Measurements from ENCODE around the gene PITHD1.
A peak's percentile ranks its signal among the peaks of the same experiment; 100 is the strongest.

Gene PITHD1

DNA sequence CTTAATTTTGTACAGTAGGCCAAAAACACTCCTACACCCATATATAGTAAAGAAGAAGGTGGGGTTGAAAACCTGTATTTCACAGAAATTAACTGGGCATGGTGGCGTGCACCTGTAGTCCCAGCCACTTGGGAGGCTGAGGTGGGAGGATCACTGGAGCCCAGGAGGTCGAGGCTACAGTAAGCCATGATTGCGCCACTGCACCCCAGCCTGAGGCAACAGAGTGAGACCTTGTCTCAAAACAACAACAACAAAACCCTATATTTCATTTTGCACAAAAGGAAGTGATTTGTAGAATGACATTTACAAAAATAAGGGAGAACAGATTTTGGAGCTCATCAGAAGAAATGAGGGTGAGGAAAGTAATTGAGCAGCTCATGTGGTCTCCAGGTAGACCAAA, 10.5 kb downstream of the PITHD1 start:
- H3K27ac ChIP-seq (ENCODE audit: low read depth, low read length), result no peak overlapping the region

DNA sequence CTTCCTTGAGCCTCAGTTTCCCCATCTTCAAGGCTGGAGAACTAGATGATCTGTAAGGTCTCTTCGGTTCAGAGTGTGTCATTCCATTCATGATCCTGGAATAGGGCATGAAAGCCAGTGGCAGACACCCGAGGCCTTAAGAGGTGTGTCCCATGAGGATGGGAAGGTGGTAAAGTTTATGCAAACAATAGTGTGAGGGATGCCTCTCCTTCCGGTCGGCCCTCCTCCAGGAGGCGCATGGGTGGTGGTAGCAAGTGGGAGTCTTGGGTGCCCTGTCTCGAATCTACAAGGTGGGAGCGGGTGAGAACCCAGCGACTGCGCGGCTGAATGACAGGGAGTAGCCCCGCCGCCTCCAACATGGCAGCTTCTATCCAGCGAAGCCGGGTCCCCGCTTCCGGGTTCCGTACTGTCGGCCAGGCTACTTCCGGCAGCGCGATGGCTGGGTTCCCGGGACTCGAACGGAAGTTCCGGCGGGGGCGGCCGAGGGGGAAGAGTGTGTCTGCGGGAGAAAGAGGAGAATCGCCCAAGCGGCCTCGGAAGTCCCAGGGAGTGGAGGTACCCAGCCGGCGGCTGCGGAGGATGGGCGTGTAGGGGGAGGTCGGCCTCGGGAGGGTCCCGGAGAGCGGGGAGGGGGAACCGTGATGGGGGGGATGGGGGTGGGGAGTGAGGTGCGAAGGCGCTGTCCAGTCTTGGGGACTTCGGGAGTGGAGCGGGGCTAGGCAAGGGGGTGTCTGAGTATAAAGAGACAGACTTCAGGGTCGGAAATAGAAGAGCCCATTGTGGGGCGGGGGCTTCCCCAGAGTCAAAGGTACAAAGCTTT, 12.7 kb downstream of the PITHD1 start, which contains the start of gene LYPLA2:
Gene LYPLA2, plus strand, starts transcription at position 450 of the 820 bp plus-strand sequence. CDS start 1,538 bp downstream, outside the sequence.
- peaks cover 35% of the 10 kb centered on the region for H3K36me3 ChIP-seq (ENCODE audit: control insufficient read depth, low read length)
- H3K4me3 ChIP-seq (ENCODE audit: low read length), result peak within 1 kb of the TSS; percentile 78
- H3F3A ChIP-seq (ENCODE audit: control insufficient read depth, insufficient read depth), result peaks cover 13% of the 10 kb centered on the region
- peak within 1 kb of the TSS; percentile 4 for H3K27ac ChIP-seq (ENCODE audit: low read depth, low read length)
- peaks cover 28% of the 10 kb centered on the region for H3K79me2 ChIP-seq (ENCODE audit: control insufficient read depth, low read length)
- H3K4me2 ChIP-seq (ENCODE audit: low read length), result peak within 1 kb of the TSS; percentile 82
- no peaks in the 10 kb centered on the region for H3K9me3 ChIP-seq (ENCODE audit: control insufficient read depth, insufficient read depth, low read length)
- peaks cover 18% of the 10 kb centered on the region for H3K4me1 ChIP-seq (ENCODE audit: control insufficient read depth, low read length)
- H3K27me3 ChIP-seq (ENCODE audit: control insufficient read depth, low read length), result no peaks in the 10 kb centered on the region
- no peaks in the 10 kb centered on the region for H3K9me2 ChIP-seq (replicated peaks; ENCODE audit: control insufficient read depth, low read length)
- H4K20me1 ChIP-seq (ENCODE audit: control insufficient read depth, insufficient read depth, low read depth, low read length), result no peaks in the 10 kb centered on the region
- TF ChIP-seq, protein P1, sequence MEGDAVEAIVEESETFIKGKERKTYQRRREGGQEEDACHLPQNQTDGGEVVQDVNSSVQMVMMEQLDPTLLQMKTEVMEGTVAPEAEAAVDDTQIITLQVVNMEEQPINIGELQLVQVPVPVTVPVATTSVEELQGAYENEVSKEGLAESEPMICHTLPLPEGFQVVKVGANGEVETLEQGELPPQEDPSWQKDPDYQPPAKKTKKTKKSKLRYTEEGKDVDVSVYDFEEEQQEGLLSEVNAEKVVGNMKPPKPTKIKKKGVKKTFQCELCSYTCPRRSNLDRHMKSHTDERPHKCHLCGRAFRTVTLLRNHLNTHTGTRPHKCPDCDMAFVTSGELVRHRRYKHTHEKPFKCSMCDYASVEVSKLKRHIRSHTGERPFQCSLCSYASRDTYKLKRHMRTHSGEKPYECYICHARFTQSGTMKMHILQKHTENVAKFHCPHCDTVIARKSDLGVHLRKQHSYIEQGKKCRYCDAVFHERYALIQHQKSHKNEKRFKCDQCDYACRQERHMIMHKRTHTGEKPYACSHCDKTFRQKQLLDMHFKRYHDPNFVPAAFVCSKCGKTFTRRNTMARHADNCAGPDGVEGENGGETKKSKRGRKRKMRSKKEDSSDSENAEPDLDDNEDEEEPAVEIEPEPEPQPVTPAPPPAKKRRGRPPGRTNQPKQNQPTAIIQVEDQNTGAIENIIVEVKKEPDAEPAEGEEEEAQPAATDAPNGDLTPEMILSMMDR (IDR thresholded peaks at IDR 0.05; ENCODE audit: low read depth, low read length, poor library complexity, severe bottlenecking), result no peak
- no peak for TF ChIP-seq EZH2phosphoT487 (IDR thresholded peaks at IDR 0.05; ENCODE audit: borderline replicate concordance, low read length)

More for the DNA sequence above, 10.5 kb downstream of the PITHD1 start:
- Histone ChIP-seq H3K27me3 (ENCODE audit: control insufficient read depth, low read length) (no peaks in the 10 kb centered on the region), H3K4me3 (ENCODE audit: low read length) (no peak overlapping the region), H3K4me1 (ENCODE audit: control insufficient read depth, low read length) (peaks cover 18% of the 10 kb centered on the region), H3K36me3 (ENCODE audit: control insufficient read depth, low read length) (peaks cover 48% of the 10 kb centered on the region), H3K4me2 (ENCODE audit: low read length) (no peak overlapping the region), H3K9me2 (replicated peaks; ENCODE audit: control insufficient read depth, low read length) (no peaks in the 10 kb centered on the region), H4K20me1 (ENCODE audit: control insufficient read depth, insufficient read depth, low read depth, low read length) (no peaks in the 10 kb centered on the region), H3K79me2 (ENCODE audit: control insufficient read depth, low read length) (peaks cover 36% of the 10 kb centered on the region), H3K9me3 (ENCODE audit: control insufficient read depth, insufficient read depth, low read length) (no peaks in the 10 kb centered on the region), H3F3A (ENCODE audit: control insufficient read depth, insufficient read depth) (peaks cover 15% of the 10 kb centered on the region)
- TF ChIP-seq, protein P1 (IDR thresholded peaks at IDR 0.05; ENCODE audit: low read depth, low read length, poor library complexity, severe bottlenecking), result no peak
- no peak for TF ChIP-seq EZH2phosphoT487 (IDR thresholded peaks at IDR 0.05; ENCODE audit: borderline replicate concordance, low read length)

DNA sequence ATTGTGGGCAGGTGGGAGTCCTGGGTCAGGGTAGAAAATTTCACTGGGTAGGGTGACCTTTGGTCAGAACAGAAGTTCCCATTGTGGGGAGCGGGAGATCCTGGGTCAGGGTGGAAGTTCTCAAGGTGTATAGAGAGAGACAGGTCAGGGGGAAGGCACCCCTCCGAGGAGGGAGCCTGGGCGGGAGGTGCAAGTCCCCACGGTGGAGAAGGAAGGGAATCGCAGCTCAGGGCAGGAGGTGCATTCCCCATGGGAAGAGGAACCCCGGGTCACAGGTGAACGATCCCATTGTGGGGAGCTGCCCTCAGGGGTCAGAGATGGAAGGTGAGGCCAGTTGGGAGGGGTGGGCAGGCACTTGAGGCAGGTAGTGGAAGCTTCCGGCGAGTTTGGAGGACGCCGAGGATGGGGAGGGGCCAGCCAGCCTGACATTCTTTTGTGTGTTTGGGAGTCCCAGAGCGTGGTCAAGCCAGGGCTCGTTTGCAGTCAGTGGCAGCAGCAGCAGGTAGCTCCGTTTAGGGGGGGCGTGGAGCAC, 13.4 kb downstream of the PITHD1 start:
- peaks cover 13% of the 10 kb centered on the region for H3F3A ChIP-seq (ENCODE audit: control insufficient read depth, insufficient read depth)
- peak overlapping the region; percentile 78 for H3K4me3 ChIP-seq (ENCODE audit: low read length)
- H3K27me3 ChIP-seq (ENCODE audit: control insufficient read depth, low read length), result no peaks in the 10 kb centered on the region
- H3K9me3 ChIP-seq (ENCODE audit: control insufficient read depth, insufficient read depth, low read length), result no peaks in the 10 kb centered on the region
- no peaks in the 10 kb centered on the region for H4K20me1 ChIP-seq (ENCODE audit: control insufficient read depth, insufficient read depth, low read depth, low read length)
- no peak for TF ChIP-seq EZH2phosphoT487 (IDR thresholded peaks at IDR 0.05; ENCODE audit: borderline replicate concordance, low read length)
- TF ChIP-seq, protein P1 (IDR thresholded peaks at IDR 0.05; ENCODE audit: low read depth, low read length, poor library complexity, severe bottlenecking), result no peak
- peak overlapping the region; percentile 4 for H3K27ac ChIP-seq (ENCODE audit: low read depth, low read length)
- peak overlapping the region; percentile 82 for H3K4me2 ChIP-seq (ENCODE audit: low read length)
- peaks cover 28% of the 10 kb centered on the region for H3K79me2 ChIP-seq (ENCODE audit: control insufficient read depth, low read length)
- peaks cover 34% of the 10 kb centered on the region for H3K36me3 ChIP-seq (ENCODE audit: control insufficient read depth, low read length)
- no peaks in the 10 kb centered on the region for H3K9me2 ChIP-seq (replicated peaks; ENCODE audit: control insufficient read depth, low read length)
- peaks cover 18% of the 10 kb centered on the region for H3K4me1 ChIP-seq (ENCODE audit: control insufficient read depth, low read length)
